Upper lobe of left lung (tissue), 6 donors: ENCODE results near the gene ASCC2. TPM values are rescaled to one million over a fixed set of nuclear protein-coding genes. Genes with fewer than 3 reads are reported as not detected.
"Not testable (repeated sequence)": the region's sequence is repeated elsewhere in the genome, so short reads cannot be mapped to it uniquely, and the experiment has no call there.

Experiments used
- ATAC-seq, 2 donors: fragments of 200-7000 bp; cut with Tn5 transposase; one replicate each; pipeline ENCODE4 v1.9.1; 2022; ENCODE audit warnings: mild to moderate bottlenecking in 2 of 2, moderate library complexity in 2 of 2; ENCODE audit not compliant: low FRiP score in 2 of 2
- DNase-seq, 2 donors: peaks; one replicate each; pipeline ENCODE4 v3.0.0-alpha.2; 2019 to 2020
- H3K27ac ChIP-seq, 4 donors: fragments of 200-600 bp; sonication (generic); one replicate each; pipeline ENCODE4 v1.5.1; 2016 to 2019
- H3K27me3 ChIP-seq, 4 donors: fragments of 200-600 bp; sonication (generic); one replicate each; pipeline ENCODE4 v1.5.1; 2017 to 2019
- H3K36me3 ChIP-seq, 4 donors: fragments of 200-600 bp; sonication (generic); one replicate each; pipeline ENCODE4 v1.5.1; 2016 to 2019
- H3K4me1 ChIP-seq, 4 donors: fragments of 200-600 bp; sonication (generic); one replicate each; pipeline ENCODE4 v1.5.1; 2018 to 2019
- H3K4me3 ChIP-seq, 4 donors: fragments of 200-600 bp; sonication (generic); one replicate each; pipeline ENCODE4 v1.5.1; 2017 to 2019; ENCODE audit warnings: mild to moderate bottlenecking in 2 of 4, moderate library complexity in 1 of 4
- H3K9me3 ChIP-seq, 4 donors: fragments of 200-600 bp; sonication (generic); one replicate each; pipeline ENCODE4 v1.5.1; 2018 to 2019
- EP300 ChIP-seq, 4 donors: sonication (generic); formaldehyde crosslinking; IDR thresholded peaks; one replicate each; pipeline ENCODE4 v1.5.1; 2017; ENCODE audit warnings: antibody characterized with exemption in 4 of 4, control low read depth in 2 of 4
- POLR2A ChIP-seq, 4 donors: fragments of 450-650 bp; IDR thresholded peaks; one replicate each; pipeline ENCODE4 v1.5.1; 2016 to 2017; ENCODE audit warnings: antibody characterized with exemption in 4 of 4, mild to moderate bottlenecking in 2 of 4
- POLR2AphosphoS5 ChIP-seq, 2 donors: sonication (generic); formaldehyde crosslinking; IDR thresholded peaks; one replicate each; pipeline ENCODE4 v1.5.1; 2017; ENCODE audit warnings: antibody characterized with exemption in 2 of 2
- WGBS, 2 donors: methylation state at CpG; one replicate each; pipeline ENCODE4 v1.1.5; 2017 to 2018; 5-methylcytosine and 5-hydroxymethylcytosine counted together
- total RNA-seq, 6 donors: library from RNA; depleted of rRNA in 4 of 6; stranded (reverse); fragments of >200 nt in 4 of 6; gene quantifications; one replicate each; pipeline versions ENCODE4 v1.1.0 to v1.2.1, GENCODE V29; 2016 to 2021
- TF ChIP-seq, protein P1 (sequence below), 6 experiments: fragments of 450-650 bp in 4 of 6; fragments of 200-600 bp in 2 of 6; sonication (generic) in 2 of 6; IDR thresholded peaks; one replicate each; pipeline ENCODE4 v1.5.1; 2016 to 2019; ENCODE audit warnings: antibody characterized with exemption in 6 of 6
- donor health status: DM: no; HTN: no; CAD: no; lungs with moderate emphysema.
- donor health status: DM: no; HTN: yes; CAD: no; lungs with severe emphysema.

Gene ASCC2
- total RNA-seq, 6 donors from 2014 or later = 42.3 to 129 (median 64.3) TPM

GRCh38 chr22:29830585-29830984 lies 7.5 kb downstream of the ASCC2 start:
- H3K4me3 ChIP-seq = no peak overlapping the region
- H3K4me1 ChIP-seq = no peaks in the 10 kb centered on the region
- peaks cover 8 to 66% (median 38%) of the 10 kb centered on the region in 4 donors for H3K36me3 ChIP-seq
- no peak for ATAC-seq
- no peaks in the 10 kb centered on the region for H3K27me3 ChIP-seq
- TF ChIP-seq POLR2AphosphoS5 (IDR thresholded peaks at IDR 0.05) (no peak), POLR2A (IDR thresholded peaks at IDR 0.05) (no peak), EP300 (IDR thresholded peaks at IDR 0.05) (no peak)
- TF ChIP-seq, protein P1, sequence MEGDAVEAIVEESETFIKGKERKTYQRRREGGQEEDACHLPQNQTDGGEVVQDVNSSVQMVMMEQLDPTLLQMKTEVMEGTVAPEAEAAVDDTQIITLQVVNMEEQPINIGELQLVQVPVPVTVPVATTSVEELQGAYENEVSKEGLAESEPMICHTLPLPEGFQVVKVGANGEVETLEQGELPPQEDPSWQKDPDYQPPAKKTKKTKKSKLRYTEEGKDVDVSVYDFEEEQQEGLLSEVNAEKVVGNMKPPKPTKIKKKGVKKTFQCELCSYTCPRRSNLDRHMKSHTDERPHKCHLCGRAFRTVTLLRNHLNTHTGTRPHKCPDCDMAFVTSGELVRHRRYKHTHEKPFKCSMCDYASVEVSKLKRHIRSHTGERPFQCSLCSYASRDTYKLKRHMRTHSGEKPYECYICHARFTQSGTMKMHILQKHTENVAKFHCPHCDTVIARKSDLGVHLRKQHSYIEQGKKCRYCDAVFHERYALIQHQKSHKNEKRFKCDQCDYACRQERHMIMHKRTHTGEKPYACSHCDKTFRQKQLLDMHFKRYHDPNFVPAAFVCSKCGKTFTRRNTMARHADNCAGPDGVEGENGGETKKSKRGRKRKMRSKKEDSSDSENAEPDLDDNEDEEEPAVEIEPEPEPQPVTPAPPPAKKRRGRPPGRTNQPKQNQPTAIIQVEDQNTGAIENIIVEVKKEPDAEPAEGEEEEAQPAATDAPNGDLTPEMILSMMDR (IDR thresholded peaks at IDR 0.05) = no peak
- 95 to 98% methylated on average over 4 to 8 of the region's 8 CpGs for WGBS, 2 donors
- peak in 1 of 2 donors; percentile 35 for DNase-seq
- no peaks in the 10 kb centered on the region for H3K9me3 ChIP-seq
- no peak overlapping the region for H3K27ac ChIP-seq

DNA sequence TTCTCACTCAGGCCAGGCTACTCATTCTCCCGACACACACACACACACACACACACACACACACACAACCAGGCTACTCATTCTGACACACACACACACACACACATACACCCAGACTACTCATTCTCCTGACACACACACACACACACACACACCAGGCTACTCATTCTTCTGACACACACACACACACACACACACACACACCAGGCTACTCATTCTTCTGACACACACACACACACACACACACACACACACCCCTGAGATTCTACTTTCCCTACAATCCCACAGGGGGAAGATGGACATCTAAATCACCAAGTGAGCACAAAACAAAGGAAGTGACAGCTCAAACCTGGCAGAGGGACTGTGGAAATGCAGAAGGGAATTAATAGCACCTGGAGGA lies 10.3 kb downstream of the ASCC2 start:
- 13 to 43% methylated on average over 1 of the region's 1 CpG for WGBS, 2 donors
- not testable (repeated sequence) for H3K4me3 ChIP-seq, H3K27ac ChIP-seq, DNase-seq, H3K27me3 ChIP-seq, ATAC-seq, H3K9me3 ChIP-seq, H3K4me1 ChIP-seq
- H3K36me3 ChIP-seq = peaks cover 5 to 78% (median 51%) of the 10 kb centered on the region in 4 donors

- ATAC-seq (no peak), DNase-seq (no peak)
- Histone ChIP-seq H3K4me1 (peaks cover 0 to 2% (median 0%) of the 10 kb centered on the region in 4 donors), H3K36me3 (peaks cover 4 to 78% (median 51%) of the 10 kb centered on the region in 4 donors), H3K9me3 (no peaks in the 10 kb centered on the region), H3K27me3 (no peaks in the 10 kb centered on the region), H3K4me3 (no peak overlapping the region), H3K27ac (no peak overlapping the region)
- WGBS, 2 donors = 90 to 91% methylated on average over 4 of the region's 4 CpGs
- TF ChIP-seq, protein P1 (IDR thresholded peaks at IDR 0.05) = no peak
- TF ChIP-seq EP300 (IDR thresholded peaks at IDR 0.05) (no peak), POLR2AphosphoS5 (IDR thresholded peaks at IDR 0.05) (no peak), POLR2A (IDR thresholded peaks at IDR 0.05) (no peak)
Measured at GRCh38 chr22:29827091-29827490, 11.0 kb downstream of the ASCC2 start.

DNA sequence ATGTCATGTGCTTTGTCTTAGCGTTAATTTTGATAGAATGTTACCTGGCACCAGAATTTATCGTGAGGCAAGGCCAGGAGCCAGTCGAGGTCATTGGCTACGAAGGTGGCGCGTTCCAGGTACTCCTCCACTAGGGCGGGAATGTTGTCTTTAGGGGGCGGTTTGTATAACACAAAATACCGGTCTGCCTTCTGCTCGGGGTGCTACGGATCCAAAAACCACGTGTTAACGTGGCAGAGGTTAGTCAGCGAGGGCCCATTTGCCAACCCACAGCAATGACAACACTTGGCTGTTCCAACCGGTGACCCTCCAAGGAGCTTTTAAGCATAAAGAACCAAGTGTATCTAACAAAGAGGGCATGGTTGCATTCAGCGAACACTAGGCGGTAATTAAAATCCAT lies 12.5 kb downstream of the ASCC2 start:
- no peak for DNase-seq
- 91 to 92% methylated on average over 17 of the region's 17 CpGs for WGBS, 2 donors
- ATAC-seq = no peak
- Histone ChIP-seq H3K4me3 (no peak overlapping the region), H3K27ac (no peak overlapping the region), H3K27me3 (no peaks in the 10 kb centered on the region), H3K36me3 (peaks cover 0 to 78% (median 43%) of the 10 kb centered on the region in 4 donors), H3K9me3 (no peaks in the 10 kb centered on the region), H3K4me1 (peaks cover 0 to 14% (median 7%) of the 10 kb centered on the region in 4 donors)
- TF ChIP-seq POLR2AphosphoS5 (IDR thresholded peaks at IDR 0.05) (no peak), POLR2A (IDR thresholded peaks at IDR 0.05) (no peak), EP300 (IDR thresholded peaks at IDR 0.05) (no peak)

- Histone ChIP-seq H3K27ac (no peak overlapping the region), H3K36me3 (peaks cover 0 to 79% (median 44%) of the 10 kb centered on the region in 4 donors), H3K27me3 (no peaks in the 10 kb centered on the region), H3K4me1 (peaks cover 0 to 14% (median 7%) of the 10 kb centered on the region in 4 donors), H3K4me3 (no peak overlapping the region), H3K9me3 (no peaks in the 10 kb centered on the region)
- DNase-seq (no peak), ATAC-seq (peak in 1 of 2 donors; percentile 70)
- WGBS, 2 donors = 89 to 97% methylated on average over 11 of the region's 11 CpGs
- TF ChIP-seq POLR2AphosphoS5 (IDR thresholded peaks at IDR 0.05) (no peak), POLR2A (IDR thresholded peaks at IDR 0.05) (no peak)
- TF ChIP-seq, protein P1 (IDR thresholded peaks at IDR 0.05) = no peak
Measured at GRCh38 chr22:29824677-29825076, 13.4 kb downstream of the ASCC2 start.
